GM13977 (cell line): ENCODE measurements around the gene NPAS4.
A peak's percentile ranks its signal among the peaks of the same experiment; 100 is the strongest.

Source experiments
- DNase-seq: peaks from one replicate; pipeline ENCODE4 v3.0.0; 2012; ENCODE audit warnings: low spot score
- CTCF ChIP-seq: IDR thresholded peaks from 2 replicates; pipeline ENCODE4 v1.5.1; 2012; ENCODE audit warnings: mild to moderate bottlenecking, control low read depth; ENCODE audit not compliant: insufficient read depth; ENCODE audit errors: extremely low read depth, missing control alignments
- in situ Hi-C: fragments of 300-500 bp; cut with MboI; formaldehyde crosslinking; loops from one replicate; pipeline ENCODE4 v1.12.0; 2022; ENCODE audit warnings: low sequenced_read_pairs, low pct_unique_long_range_greater_than_20kb, mixed read lengths, inconsistent platforms; ENCODE audit not compliant: unreplicated experiment

NPAS4 gene

GRCh38 chr11:66466225-66467033 is 45.6 kb downstream of the NPAS4 start, which contains the start of gene PELI3:
TSS of gene PELI3 (plus strand) at chr11:66466905. CDS start at chr11:66468129, 1,224 bp downstream.
- TF ChIP-seq CTCF = no peak
- in situ Hi-C loops = no loop called here

GRCh38 chr11:66467034-66467659 is 46.3 kb downstream of the NPAS4 start:
- peak; percentile 70 for DNase-seq
- in situ Hi-C loops = no loop called here
- peak; percentile 14 for TF ChIP-seq CTCF

More at GRCh38 chr11:66466225-66467033, 45.6 kb downstream of the NPAS4 start, which contains the start of gene PELI3:
- peak; percentile 98 for DNase-seq

- in situ Hi-C loops = no loop called here
- no peak for TF ChIP-seq CTCF
- no peak for DNase-seq
Observed at GRCh38 chr11:66467756-66468155, 46.9 kb downstream of the NPAS4 start.

GRCh38 chr11:66468691-66469090 is 47.9 kb downstream of the NPAS4 start:
- no peak for TF ChIP-seq CTCF
- in situ Hi-C loops = no loop called here

GRCh38 chr11:66469441-66469840 is 48.6 kb downstream of the NPAS4 start:
- in situ Hi-C loops = no loop called here
- TF ChIP-seq CTCF = no peak
- DNase-seq = no peak

More at GRCh38 chr11:66468691-66469090, 47.9 kb downstream of the NPAS4 start:
- DNase-seq = no peak

GRCh38 chr11:66470015-66470414 is 49.2 kb downstream of the NPAS4 start:
- DNase-seq = no peak
- no peak for TF ChIP-seq CTCF
- in situ Hi-C loops = loop anchor here (10.0 kb wide), 1 partner anchor 65 kb away; no protein-coding TSS in a partner anchor
